GM18519 (cell line): Measurements from ENCODE around the gene CCDC91.
"Not testable (repeated sequence)": the region's sequence is repeated elsewhere in the genome, so short reads cannot be mapped to it uniquely, and the experiment has no call there.

Source experiments
- ATAC-seq: cut with Tn5 transposase; IDR thresholded peaks from one replicate; pipeline ENCODE4 v1.9.1; 2021; ENCODE audit warnings: mild to moderate bottlenecking, moderate library complexity; ENCODE audit not compliant: unreplicated experiment, low FRiP score

Gene CCDC91

DNA sequence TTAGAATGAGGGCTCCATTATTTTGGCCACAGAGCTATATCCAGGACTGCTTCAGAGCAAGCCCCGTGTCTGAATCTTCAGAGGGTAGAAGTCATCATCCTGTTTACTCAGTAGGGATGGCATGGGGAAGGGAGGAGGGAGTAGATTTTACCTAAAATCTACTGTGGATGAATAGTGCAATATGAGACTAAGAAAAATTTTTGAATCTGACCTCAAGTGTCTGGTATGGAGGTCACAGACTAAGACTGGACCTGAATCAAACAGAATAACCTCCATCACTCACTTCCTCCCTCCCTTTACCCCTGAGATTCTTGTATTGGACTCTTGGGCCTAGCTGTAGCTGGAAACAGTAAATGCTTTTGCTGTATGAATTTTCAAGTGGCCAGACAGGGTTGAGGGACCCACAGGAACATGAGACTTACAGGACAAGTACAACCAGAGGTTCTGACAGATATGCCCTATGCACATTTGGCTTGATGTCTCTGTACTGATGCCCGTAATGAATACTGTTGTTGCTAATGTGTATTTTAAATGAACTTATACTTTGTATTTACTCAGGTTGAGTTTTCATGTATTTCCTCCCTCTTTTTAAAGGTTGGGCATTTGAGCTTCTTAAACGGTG, 78.5 kb downstream of the CCDC91 start:
- no peak for ATAC-seq

DNA sequence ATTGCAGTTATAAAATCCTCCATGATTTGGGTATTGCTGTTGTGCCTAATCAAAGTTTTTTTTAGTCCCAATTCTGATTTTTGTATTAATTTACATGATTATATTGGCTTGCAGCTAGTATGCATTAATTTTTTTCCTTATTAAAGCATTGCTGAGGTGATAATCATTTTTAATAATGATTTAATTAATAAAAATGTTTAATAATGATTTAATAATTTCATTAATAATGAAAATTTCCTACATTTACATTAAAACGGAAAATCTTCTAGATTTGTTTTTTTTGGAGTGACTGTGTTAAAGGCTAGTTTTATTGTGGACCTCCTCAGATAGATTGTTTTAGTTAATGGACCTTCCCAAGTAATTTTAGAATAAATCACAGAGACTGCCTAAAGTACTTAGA, 79.6 kb downstream of the CCDC91 start:
- no peak for ATAC-seq

DNA sequence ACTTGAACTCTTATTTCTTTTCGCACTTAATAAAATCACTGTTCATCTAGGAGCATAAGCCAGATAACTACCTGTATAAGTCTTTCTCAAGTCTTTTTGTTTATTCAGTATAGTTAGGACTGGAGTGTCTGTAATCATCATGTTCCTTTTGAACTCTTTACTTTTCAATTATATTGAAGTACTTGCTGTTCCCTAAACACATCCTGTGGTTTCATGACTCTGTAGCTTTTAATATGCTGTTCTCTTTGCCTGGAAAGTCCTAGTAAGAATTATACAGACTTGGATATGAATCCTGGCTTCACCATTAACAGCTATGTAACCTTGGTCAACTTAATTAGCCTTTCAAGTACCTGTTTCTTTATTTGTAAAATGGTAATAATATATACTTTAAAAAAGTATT, 88.2 kb downstream of the CCDC91 start:
- no peak for ATAC-seq

DNA sequence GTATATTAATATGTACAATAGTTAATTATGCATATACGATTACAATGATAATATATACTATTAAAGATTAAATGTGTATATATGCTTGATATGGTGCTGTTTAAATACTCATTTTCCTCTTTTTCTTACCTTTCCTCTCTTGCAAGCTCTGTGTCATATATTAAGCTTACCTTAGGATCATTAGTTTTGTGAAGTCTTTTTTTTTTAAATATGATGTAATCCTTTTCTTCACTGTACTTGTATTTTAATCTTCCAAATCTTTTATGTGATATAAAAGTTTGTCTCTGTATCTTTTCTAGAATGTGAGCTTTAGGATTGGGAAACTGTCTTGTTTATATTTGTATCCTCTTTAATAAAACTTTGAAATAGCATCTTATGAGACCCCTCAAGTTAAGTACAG, 88.7 kb downstream of the CCDC91 start:
- no peak for ATAC-seq

DNA sequence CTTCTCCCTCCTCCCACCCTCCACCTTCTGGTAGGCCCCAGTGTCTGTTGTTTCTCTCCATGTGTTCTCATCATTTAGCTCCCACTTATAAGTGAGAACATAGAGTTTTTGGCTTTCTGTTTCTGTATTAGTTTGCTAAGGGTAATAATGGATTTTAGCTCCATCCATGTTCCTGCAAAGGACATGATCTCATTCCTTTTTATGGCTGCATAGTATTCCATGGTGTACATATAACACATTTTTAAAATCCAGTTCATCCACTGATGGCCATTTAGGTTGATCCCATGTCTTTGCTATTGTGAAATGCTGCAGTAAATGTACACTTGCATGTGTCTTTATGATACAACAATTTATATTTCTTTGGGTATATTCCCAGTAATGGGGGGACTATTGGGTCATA, 96.1 kb downstream of the CCDC91 start:
- no peak for ATAC-seq

DNA sequence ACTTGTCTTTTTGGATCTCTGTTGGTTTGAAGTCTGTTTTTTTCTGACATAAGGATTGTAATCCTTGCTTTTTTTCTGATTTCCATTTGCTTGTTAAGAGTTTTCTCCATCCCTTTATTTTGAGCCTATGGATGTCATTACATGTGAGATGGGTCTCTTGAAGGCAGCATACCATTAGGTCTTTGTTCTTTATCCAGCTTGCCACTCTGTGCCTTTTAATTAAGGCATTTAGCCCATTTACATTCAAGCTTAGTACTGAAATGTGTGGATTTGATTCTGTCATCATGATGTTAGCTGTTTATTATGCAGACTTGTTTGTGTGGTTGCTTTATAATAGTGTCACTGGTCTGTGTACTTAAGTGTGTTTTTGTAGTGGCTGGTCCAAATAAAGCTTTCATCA, 100.0 kb downstream of the CCDC91 start:
- ATAC-seq, result no peak

DNA sequence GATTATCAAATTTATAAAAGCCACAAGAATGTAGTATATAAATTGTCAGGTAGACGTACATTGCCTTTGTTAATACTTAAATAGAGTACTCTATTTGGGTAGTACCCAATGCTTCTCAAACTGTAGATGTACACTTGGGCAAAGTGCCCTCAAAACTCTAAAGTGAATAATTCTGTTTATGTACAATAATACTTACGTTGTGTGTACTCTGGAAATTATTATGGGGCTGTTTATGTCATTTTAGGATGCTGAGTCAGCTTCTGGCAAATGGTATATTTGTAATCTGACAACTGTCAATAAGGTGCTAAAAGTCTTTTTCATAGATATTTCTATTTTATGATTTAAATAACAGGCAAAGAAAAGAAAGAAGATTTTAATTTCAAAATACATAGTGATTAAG, 102.4 kb downstream of the CCDC91 start:
- no peak for ATAC-seq

DNA sequence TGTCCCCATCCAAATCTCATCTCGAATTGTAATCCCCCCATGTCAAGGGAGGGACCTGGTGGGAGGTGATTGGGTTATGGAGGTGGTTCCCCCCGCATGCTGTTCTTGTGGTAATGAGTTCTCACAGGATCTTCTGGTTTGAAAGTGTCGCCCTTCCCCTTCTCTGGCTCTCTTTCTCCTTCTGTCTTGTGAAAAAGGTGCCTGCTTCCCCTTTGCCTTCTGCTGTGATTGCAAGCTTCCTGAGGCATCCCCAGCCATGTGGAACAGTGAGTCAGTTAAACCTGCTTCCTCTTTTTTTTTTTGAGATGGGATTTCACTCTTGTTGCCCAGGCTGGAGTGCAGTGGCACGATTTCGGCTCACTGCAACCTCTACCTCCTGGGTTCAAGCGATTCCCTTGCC, 104.0 kb downstream of the CCDC91 start:
- no peak for ATAC-seq

DNA sequence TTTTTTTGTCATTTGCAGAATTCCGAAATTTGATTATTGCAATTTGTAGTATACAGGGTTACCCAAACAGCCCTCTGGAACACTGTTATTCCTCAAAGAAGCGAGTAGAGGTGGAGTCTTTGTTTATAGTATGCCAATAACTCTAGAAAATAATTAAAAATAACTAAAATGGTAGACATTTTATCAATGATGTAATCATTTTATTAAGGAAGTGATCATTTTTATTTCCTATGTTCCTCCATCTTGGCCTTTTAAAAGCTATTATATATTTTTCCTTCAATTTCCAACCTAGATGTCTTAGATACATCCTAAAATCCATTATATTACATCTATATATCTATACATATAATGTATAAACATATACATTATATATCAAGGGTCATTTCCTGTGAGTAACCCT, 106.0 kb downstream of the CCDC91 start:
- no peak for ATAC-seq

DNA sequence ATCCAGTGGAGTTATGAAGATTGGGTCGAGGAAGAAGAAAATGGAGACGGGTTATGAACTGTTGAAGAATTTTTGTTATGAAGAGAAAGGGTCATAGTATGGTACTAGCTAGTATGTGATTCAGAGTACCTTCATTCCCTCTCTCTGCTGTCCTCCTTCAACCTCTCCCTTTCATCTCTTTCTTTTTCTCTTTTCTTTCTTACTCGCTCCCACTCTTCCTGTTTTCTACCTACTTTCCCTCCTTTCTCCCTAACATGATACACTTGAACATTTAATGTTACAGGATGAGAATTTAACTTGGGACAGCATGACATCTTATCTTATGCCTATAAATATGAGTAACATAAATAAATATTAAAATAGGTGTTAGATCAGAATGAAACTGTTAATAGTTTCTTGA, 112.9 kb downstream of the CCDC91 start:
- no peak for ATAC-seq

DNA sequence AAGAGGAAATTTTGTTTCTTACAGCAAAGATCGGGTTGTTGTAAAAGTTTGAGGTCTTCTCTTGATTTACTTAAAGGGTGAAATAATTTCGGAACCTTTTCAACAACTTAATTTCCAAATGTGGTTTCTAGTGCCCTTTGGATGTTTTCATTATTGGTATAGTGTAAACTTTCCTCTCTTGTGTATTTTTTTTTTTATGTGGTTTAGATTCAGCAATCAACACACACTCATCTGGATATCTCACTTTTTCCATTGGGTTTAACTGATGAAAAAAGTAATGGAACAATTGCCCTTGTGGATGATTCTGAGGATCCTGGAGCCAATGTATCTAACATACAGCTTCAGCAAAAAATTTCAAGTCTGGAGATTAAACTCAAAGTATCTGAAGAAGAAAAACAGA, 116.3 kb downstream of the CCDC91 start:
- ATAC-seq, result no peak

DNA sequence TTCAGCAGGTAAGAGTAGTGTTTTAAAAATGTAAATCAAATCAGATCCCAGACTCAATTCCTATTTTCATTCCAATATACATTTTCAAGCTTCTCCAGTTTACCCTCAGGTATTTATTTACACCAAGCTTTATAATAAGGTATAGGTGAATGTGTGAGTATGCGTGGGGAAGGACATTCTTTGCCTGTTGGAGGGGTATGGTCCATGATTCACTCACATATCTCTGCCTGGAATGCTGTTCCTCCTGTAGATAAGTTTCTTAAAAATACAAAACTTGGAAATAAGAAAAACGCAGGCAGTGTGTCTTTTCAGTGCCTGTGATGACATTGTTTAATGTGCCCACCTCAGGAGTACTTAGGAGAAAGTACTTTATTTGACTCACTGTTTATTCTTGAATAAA, 118.6 kb downstream of the CCDC91 start:
- no peak for ATAC-seq

DNA sequence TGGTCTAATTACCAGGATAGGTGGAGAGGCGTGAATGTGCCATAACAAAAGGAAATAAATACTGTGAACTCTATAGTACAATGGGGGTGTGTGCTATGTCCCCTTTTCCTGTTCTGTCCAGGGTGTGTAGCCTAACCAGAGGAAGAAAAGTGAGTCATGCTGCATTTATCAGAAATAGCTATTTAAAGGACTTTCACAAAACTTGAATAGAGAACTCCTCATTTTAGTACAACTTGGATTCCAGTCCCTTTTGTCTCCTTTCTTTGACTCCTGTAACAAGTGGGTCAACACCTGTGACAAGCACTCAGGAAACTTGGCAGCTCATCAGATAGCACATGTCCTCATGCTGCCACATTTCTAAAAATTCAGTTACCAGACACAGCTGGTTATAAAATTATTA, 123.4 kb downstream of the CCDC91 start:
- no peak for ATAC-seq

DNA sequence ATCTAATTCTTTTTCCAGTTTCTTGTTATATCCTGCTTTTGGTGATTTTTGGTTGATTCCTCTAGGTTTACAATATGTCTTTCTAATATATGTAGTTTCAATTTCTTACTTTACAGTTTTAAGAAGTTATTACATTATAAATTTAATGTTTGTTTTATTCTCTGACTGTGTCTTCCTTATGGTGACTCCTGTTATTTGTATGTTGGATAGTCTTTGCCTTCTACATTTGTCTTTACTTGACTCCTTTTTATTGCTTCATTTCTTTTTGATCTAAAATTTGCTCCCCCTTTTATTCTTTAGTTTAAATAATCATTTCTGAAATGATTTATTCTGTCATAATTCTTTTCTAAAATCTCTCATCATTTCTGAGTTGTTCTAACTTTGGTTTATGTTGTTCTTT, 125.8 kb downstream of the CCDC91 start:
- ATAC-seq, result no peak

DNA sequence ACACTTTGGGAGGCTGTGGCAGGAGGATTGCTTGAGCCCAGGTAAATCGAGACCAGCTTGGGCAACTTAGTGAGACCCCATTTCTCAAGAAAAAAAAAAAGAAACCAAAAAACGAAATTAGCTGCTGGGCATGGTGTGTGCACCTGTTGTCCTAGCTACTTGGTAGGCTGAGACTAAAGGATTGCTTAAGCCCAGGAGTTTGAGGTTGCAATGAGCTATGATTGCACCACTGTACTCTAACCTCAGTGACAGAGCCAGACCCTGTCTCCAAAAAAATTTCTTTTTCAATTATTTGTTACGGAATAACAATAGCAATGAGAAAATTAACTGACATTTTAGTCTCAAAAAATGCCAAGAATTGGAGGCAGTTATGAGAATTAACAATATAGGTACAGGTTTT, 128.0 kb downstream of the CCDC91 start:
- no peak for ATAC-seq

DNA sequence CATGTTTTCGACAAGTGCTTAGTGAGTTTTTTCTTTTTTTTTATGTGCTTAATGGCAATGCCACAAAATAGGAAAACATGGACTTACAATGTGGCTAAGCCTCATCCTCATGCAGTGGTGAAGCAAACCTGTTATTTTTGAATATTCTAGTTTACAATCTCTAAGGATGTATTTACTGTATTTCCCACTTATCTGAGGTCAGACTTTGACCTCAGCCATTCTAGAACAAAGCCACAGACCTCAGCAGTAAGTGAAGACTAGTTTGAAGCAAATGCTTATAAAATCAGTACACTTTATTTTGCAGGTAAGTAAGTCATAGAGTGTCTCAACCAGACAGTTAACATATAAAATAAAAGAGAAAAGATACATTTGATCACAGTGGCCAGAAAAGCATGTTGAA, 130.1 kb downstream of the CCDC91 start:
- ATAC-seq, result no peak

DNA sequence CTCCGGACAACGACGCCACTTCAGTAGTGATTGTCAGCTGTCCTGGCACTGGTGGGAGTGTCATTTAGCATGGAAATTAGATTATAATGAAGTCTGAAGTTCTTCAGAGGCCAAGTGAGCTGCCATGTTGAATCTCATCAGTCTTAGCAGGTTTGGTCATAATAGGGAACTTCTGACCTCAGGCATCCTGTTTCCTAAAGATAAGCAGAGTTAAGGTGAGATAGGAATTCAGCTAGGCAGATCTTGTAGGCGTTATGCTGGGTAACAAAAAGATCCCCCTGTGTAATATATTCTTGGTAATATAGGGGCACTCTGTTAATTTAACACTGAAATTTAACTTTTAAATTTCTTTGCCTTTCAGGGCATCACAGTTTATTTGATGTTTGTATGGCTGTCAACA, 137.5 kb downstream of the CCDC91 start:
- ATAC-seq, result no peak

DNA sequence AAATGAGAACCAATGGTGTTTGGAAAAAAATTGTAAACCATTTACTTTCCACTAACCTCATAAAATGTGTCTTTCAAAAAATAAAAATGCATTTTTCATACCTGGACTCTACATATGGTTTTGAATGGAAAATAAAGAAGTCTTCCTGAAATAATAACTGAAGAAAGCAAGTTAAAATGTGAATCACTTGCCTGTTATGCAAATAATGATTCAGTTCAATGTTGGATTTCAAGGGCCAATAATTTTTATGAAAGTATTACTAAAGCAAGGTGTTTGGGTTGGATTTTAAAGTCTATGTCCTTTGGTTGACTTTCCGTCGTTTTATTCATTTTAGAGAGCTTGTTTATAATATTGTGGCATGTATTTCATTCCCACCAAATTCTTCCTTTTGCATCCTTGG, 138.7 kb downstream of the CCDC91 start:
- no peak for ATAC-seq

DNA sequence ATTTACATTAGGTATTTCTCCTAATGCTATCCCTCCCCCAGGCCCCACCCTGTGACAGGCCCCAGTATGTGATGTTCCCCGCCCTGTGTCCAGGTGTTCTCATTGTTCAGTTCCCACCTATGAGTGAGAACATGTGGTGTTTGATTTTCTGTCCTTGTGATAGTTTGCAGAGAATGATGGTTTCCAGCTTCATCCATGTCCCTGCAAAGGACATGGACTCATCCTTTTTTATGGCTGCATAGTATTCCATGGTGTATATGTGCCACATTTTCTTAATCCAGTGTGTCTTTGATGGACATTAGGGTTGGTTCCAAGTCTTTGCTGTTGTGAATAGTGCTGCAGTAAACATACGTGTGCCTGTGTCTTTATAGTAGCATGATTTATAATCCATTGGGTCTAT, 139.5 kb downstream of the CCDC91 start:
- ATAC-seq, result not testable (repeated sequence)

DNA sequence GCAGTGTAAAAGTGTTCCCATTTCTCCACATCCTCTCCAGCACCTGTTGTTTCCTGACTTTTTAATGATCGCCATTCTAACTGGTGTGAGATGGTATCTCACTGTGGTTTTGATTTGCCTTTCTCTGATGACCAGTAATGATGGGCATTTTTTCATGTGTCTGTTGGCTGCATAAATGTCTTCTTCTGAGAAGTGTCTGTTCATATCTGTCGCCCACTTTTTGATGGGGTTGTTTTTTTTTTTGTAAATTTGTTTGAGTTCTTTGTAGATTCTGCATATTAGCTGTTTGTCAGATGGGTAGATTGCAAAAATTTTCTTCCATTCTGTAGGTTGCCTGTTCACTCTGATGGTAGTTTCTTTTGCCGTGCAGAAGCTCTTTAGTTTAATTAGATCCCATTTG, 140.0 kb downstream of the CCDC91 start:
- not testable (repeated sequence) for ATAC-seq

DNA sequence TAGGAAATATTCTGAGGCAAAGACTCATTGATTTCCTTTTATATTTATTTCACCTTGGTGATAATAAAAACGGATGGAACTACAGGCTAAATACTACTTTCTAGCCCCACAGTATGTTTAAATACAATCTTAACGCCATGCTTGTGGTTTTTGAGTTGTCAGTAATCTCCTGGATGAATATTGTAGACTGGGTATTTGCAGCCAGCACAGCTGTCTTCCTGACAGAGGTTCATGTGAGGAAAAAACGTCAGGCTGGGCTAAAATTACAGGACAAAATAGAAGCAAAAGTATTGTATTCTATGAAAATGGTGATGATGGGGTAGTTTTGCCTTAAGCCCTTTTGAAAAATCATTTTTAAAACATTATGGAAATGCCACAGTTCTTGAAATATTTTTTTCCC, 140.9 kb downstream of the CCDC91 start:
- ATAC-seq, result no peak

DNA sequence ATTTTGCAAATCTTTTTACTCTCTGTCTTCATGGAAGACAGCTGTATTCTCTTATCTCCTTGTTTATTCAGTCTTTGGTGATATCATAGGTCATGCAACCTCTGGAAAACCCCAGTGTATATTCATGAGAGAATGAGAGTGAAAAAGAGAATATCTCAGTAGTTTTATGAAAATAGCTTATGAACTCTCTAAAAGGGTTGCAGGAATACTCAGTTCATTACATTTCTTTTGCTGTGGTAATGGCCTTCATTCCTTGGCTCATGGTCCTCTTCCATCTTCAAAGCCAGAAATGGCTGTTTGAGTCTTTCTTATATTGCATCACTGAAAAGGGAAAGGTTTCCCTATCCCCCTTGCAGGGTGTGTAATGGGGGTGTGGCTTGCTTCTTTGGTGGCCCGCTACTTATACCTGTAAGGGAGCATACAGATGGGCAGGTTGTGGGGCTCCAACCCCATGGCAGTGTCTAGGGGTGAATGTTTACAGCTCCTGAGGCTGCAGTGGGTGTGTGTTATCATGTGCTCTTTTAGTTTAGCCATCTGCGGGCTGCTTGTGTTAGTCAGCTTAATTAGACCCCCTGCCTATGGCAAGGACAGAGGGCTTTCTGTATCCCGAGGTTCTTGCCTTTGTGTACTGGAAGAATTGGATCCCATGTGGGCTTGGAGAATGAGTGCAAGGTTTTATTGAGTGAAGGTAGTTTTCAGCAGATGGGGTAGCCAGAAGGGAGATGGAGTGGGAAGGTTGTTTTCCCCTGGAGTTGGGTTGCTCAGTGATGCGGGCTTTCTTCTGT, 150.2 kb downstream of the CCDC91 start:
- ATAC-seq, result no peak
